T-helper 22 cell (primary cell): ENCODE measurements around the gene MIEN1.
"Not testable (repeated sequence)": the region's sequence is repeated elsewhere in the genome, so short reads cannot be mapped to it uniquely, and the experiment has no call there.

Experiments
- DNase-seq: peaks from one replicate; pipeline ENCODE4 v3.0.0-alpha.2; 2020; ENCODE audit warnings: low read depth

MIEN1 gene, protein sequence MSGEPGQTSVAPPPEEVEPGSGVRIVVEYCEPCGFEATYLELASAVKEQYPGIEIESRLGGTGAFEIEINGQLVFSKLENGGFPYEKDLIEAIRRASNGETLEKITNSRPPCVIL

DNA sequence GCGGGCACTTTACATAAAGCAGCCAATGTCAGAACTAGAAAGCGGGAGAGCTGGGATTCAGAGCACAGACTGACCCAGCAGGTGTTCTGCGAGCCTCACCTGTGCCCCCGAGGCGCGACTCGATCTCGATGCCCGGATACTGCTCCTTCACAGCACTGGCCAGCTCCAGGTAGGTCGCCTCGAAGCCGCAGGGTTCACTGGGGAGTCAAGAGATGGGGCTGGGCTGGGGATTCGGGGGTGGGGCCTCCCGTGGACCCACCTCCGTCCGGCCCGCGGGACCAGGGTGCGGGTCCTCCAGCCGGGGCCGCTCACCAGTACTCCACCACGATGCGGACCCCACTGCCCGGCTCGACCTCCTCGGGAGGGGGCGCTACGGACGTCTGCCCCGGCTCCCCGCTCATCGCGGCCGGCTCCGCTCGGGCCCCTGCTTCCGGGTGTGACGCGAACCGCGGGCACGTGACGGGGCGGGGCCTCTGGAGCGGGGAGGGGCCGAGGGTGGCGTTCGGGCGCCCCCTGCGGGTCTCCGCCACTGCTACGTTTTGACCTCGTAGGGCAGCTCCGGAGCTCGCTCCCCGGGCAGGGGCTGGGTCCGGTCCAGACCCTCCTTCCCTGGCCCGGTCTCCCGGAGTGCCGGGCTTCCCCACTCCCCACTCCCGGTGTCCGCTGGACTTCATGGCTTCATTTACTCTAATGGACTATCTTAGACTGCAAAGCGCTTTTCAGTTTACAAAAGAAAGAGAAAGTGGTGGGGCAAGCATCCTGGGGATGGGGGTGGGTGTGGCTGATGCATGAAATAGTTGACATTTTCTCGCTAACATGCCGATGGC is at the start of gene MIEN1:
Gene MIEN1 (minus strand): TSS at position 438 of the 827 bp plus-strand sequence. CDS start 37 bp downstream, at position 401.
- peak; percentile 78 for DNase-seq

DNA sequence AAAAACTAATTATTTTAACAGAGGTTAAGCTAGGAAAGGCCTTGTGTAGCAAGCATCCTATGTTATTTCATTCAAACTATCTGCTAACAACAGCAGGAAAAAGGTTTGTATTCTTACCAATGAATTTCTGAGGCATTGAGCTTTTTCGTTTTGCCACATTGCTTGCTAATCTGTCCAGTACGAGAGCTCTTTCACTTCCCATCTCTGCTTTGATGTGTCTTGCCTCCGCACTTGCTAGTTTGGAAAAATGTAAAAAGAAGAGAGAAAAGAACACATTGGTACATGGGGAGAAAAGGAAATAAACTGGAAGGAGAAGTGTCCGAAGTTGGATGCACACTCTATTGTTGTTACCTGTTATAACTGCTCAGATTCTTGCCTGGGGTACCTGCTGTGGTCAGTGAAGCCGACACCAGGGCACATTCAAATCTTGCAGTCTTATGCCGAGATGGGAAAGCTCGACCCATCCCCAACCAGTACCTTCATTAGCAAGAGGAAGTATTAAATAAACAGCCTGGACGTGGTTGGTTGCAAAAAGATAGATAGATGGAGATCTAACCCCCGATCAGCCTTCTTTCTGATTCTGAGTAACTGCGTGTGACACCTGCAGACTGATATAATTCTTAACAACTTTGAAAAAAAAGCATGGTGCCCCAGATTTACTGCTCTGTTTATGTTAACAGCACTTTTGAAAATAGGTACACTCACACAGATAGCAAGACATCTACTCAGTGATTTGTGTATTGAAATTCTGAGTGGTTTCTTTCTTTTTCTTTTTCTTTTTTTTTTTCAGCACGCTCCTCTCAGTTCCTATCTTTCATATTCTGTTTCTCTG is 47.4 kb upstream of the MIEN1 start:
- no peak for DNase-seq

DNA sequence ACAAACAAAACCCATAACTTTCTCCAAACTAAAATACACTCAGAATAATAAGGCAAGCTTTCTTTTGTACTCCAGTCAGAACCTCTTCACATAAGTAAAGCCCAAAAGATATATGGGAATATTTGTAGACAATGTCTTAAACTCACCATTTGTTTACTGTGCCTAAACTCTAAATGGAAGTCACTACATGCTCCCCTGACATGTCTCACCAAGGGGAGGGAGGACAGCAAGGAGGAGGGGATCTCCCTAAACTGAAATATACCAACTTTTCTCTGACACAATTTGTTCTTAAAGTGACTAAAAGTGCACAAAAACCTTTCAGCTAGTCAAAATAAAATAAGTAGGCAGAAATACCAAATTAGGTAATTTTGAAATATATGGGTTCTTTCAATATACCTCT is 45.9 kb upstream of the MIEN1 start:
- no peak for DNase-seq

DNA sequence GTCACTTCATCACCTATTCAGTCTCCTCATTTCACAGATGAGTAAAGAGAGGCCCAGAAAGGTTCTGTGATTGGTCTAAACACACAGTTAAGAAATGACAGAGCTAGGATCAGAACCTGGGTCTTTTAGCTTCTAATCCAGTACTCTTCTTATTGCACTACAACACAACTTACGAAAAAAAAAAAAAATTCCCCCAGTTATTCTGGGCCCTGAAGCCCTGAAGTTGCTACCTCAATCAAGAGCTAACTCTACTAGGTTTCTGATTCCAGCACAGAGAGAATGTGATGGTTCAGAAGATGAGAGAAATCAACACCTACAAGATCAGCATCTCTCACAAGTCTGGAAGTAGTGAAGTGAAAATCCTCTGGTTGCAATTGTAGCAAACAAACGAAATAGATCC is 44.7 kb upstream of the MIEN1 start:
- no peak for DNase-seq

DNA sequence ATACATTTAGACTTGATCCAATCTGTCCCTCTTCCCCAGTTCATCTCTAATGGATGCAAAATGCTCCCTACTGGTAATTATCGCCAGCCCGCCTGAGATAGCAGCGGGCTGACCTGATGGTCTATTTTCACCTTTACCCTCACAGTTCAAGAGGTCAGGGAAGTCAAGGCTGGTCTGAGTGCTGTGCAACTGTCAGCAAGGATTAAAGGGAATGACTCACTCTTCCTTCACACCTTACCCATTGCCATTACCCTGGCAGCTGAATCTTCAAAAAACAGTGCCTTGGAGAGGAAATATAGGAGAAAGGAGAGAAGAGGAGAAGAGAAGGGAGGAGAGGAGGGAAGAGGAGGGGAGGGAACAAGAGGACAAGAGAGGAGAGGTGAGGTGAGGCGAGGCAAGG is 43.7 kb upstream of the MIEN1 start:
- no peak for DNase-seq

DNA sequence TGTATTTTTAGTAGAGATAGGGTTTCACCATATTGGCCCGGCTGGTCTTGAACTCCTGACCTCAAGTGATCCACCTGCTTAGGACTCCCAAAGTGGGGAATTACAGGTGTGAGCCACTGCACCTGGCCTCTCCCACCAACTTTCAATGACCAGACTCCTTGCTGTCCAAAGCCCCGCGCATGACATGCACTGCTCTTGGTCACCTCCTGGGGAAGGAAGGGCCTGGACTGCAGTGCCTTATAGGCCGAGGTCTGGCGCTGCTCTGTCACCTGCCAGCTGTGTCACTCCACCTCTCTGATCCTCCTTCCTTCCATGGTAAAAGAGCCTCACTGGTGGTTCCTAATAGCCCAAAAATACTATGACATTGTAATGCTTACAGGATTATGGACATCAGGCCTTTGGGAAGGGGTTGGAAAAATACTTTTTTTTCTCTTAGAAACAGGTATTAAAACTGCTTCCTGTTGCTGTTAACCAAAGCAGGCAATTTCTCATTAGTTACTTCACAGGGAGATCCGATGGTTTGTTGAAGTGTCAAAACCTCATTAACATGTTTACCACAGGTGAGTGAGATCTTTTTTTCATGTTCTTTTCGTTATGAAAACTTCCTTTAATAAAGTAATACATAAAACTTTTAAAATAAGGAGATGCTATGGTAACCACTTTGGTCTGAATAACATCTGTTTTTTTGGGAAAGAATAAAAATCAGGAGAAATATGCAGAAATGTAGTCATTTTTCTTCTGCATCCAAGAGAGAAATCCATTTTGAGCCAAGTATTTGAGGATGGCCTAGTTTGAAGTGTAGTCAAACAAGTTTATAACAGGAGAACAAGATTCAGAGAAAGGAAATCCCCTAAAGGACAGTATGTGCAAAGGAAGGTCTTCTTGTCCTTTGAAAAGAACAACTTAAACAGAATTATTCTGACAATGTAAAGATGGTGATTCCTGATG is 42.9 kb upstream of the MIEN1 start:
- DNase-seq: no peak

DNA sequence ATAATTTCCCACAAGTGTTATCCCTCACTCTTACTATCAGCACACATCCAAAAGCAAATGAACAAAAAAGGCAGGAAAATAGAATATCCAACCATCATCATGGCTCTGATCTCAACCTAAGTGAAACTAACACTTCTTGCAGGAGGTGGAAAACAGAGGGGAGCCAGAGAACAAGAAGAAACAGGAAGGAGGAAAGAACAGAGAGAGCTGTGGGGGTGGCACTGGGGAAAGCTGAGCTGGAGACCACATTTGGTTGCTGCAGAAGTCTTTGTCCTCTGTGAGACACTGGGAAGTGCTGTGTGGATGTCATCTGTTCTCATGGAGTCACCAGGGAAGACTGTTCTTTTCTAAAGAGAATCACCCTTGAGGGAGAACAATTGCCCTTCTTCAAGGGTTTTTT is 42.1 kb upstream of the MIEN1 start:
- no peak for DNase-seq

DNA sequence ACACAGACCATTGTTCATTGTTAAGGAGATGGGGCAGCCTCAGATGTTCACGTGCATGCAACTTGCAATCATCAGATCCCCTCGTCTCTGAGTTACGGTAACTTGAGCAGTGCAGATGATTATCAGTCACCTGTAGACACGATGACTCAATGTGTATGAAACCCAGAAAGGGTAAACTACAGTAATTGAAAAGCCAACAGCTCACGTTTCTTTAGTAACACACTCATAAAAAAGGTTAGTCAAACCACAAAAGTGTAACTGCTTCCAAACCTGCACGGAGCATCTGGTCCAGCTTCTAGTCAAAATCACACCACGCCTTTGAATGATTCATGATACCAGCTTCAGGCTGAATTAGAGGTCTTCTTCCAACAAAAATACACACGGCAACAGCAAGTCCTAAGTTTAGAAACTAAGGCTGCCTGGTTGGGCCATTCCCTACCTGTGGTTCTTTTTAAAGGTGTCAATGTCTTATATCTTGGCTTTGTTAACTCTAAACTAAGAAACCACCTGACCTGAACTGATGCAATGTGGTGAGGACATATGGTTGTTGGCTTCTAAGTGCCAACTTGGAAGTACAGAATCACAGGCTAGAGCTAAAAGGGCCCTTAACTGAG is 39.7 kb upstream of the MIEN1 start:
- peak; percentile 66 for DNase-seq

DNA sequence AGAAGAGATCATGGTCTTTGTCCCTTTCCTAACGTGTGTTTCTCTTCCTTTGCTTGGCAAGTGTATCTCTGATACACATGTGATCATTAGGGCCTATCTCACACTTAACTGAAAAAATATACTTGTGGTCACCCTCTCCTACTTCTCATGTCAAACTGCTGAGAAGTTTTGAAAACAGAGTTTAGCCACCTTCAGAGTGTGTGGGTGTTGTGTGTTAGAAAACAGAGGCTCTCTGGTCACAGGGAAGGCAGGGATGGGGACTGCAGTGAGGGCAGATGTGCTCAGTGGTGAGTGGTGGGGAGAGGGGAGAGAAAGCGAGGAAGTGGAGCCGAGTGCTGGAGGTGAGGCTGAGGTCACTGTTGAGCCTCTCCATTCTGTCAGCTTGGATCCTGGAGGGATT is 36.8 kb upstream of the MIEN1 start:
- no peak for DNase-seq

DNA sequence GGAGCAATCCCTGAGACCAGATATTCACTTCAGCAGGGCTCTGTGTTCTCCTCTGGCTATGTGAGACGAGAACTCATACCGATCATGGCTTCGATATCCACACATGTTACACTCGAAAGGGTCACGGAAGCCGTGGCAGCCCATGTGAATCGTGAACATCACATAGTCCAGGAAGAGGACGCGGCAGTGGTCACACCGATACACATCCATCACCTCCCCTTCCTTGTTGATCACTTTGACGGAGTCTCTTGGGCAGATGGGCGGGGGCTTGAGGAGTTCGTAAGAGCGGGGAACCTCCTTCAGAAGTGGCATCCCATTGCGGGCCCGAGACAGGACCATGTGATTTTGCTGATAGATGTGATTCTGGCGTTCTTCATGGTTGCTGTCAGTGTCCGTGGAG is 35.4 kb upstream of the MIEN1 start:
- DNase-seq: no peak

DNA sequence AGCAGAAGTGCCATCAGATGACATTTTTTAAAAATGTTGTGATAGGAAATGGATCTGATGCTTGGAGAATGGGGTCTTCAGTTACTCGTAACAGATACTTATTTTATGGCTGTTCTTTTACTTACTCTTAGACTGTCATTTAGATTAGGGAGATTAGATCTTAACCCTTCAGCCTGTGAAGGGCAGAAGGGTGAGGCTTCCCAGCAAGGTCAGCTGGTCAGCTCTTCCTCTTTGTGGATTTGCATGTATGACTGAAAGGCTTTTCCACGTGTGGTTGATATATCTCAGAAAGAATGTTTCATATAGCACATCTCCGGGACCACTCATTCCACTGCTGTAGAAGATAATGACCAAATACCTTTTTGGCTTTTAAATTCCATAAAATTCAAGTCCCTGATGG is 34.8 kb upstream of the MIEN1 start:
- DNase-seq: no peak

DNA sequence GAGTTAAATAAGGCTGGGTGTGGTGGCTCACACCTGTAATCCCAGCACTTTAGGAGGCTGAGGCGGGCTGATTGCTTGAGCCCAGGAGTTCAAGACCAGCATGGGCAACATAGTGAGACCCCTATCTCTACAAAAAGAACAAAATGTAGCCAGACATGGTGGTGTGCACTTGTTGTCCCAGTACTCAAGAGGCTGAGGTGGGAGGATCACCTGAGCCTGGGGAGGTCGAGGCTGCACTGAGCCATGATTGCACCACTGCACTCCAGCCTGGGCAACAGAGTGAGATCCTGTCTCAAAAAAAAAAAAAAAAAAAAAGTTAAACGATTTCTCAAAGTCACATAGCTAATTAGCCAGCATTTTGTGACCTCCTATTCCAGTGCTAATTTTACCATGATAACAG is 33.8 kb upstream of the MIEN1 start:
- not testable (repeated sequence) for DNase-seq

DNA sequence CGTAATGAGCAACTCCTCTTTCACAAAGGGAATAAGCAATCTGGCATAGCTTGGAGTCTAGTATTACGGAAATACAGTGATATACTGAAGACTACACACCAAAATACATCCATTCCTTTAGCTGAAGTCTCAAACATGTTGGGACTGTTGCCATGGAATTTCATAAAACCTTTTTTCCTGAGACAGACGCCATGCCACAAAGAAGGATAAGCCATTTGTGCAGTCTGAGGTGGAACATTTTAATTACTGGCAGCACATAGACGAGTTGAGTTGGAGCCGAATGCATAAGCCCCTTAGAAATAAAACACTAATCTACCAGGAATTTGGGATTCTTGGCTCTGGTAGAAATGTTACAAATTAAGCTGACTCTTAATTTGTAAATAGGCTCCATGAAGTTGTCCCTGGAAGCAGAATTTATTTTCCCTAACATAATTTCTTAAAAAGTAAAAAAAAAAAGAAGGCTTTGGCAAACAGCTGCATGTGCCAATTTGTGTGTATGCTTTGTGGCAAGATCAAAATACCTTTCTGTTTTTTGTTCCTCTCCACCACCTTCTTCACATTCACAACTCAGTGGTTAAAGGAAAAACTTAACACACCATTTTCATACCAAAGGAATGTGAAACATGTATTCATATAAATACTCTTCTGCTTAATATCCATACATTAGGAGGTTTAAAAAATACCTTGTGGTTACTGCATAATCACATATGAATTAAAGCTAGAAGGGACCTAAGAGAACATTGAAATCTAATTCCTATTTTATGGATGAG is 32.9 kb upstream of the MIEN1 start:
- DNase-seq: no peak

DNA sequence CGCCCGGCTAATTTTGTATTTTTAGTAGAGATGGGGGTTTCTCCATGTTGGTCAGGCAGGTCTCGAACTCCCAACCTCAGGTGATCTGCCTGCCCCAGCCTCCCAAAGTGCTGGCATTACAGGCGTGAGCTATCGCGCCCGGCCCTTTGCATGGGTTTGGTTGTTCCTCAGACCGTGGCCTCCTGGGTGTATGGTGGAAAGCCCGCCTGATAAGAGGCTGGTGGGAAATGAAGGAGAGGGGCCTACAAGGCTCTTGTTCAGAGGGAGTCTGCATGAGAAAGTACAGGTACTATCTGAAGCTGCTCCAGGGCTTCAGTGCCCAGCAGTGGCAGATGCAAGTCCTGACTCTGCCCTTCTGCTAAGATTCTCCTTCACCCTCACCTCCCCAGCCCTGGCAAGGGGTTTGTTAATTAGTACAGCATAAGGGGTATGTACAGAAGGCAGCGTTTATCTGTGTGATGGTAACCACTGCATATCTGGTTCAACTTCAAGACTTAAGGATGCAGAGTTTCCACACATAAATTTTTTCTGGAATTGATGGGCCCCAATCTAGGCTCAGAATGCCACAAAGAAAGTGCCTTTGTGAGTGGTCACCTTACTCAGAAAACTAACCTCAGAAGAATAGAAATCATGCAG is 31.6 kb upstream of the MIEN1 start:
- no peak for DNase-seq

DNA sequence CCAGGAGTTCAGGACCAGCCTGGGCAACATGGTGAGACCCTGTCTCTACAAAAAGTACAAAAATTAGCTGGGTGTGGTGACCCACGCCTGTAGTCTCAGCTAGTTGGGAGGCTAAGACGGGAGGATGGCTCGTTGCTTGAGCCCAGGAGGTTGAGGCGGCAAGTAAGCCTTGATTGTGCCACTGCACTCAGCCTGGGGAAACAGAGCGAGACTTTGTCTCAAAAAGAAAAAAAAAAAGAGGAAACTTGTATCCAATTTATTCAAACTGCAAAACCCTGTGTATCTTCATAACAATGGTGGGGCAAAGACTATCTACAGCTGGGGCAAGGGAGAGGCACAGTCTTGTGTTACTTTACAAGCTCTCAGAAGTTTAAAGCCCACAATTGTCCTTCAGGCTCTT is 28.9 kb upstream of the MIEN1 start:
- DNase-seq: no peak

DNA sequence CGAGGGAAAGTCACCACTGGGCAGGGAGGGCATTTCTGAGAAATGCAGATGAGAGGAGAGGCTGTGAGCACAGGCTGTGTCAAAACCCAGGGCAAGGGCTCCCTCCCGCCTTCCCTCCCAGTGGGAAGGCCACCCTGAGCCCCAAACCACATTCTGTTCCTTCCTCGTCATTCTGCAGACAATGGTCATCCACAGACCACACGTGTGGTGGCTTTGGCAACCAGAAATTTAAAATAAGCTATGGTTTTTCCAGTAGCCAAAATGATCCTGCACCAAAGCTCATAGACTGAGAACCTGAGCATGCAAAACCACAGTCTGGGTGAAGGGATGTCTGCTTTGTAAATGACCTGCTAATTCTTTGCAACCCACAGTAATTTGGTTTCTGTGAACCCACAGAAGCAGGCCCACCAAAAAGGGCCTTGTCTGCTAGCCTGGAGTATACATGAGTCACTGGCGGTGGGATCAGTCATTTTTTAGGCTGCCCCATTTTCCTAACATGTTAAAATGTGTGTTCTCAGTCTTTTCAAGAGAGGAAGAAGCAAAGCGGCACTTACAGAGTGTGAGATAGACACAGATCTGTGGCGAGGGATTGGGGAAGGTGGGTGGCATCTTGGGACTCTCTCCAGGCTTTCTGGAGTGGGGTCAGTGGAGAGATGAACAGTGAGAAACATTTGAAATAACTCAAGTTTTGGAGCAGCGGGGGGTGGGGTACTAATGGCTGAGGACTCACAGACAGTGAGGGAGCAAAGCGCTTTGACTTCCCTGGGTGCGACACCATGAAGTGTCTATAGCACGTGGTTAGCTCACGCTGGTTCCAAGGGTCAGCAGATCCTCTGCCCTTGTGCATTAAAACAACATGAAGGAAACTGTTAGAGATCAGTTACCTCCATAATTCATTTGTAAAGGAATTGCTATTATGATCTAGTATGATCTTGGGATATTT is 27.9 kb upstream of the MIEN1 start:
- peak; percentile 56 for DNase-seq

DNA sequence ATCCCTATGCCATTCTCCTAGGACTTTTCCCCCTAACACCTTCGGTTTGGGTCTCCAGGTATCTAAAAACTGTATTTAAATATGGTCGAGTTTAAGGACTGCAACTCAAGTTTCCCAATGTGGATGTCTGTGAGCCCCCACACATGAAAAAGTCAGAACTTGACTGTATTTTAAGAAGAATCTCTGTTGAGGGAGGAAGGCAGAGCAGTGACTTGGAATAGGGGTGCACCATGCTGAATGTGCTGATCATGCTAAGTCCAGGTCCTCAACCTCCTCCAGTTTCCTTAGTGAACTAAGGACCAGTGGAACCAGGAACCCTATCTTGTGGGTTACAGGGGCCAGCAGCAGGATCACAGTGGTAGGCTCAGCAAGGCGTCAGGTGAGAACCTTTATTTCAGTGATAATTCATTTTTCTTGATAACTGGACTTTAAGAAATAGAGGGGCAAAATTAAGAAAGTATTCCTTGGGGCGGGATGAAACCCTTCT is 26.9 kb upstream of the MIEN1 start:
- DNase-seq: no peak

DNA sequence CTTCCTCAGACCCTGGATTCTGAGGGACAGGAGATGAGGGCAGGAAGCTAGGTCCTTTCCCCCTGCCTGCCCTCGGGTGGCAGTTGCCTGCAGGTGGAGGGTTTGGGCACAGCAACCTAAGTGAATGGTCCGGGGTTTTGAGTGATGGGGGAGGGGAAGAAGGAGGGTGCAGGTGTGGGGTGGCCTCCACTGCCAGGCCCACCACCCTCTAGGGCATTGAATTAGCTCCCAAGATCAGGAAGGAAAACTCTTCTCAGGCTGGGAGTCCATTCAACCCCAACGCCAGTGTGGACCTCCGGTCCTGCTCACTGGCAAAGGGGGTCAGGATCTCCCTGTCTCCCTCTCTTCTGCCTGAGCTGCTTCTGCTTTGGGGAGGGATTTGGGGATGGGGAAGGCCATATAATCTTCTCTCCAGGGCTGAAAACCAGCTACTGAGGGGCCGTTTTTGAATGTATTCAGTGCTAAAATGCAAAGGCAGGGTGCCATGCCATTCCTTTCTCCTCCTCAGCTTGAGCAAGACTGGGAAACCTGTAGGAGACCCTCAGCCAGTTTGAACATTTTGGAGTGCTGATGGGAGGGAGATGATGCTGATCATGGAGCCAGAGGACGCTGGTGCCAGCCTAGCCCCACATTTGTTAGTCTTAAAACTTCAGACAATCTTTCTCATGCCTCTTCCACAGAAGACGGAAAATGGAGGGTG is 26.2 kb upstream of the MIEN1 start:
- DNase-seq: no peak
